Measurements from ENCODE around the gene UCN.
A peak's percentile ranks its signal among the peaks of the same experiment; 100 is the strongest.

DNA sequence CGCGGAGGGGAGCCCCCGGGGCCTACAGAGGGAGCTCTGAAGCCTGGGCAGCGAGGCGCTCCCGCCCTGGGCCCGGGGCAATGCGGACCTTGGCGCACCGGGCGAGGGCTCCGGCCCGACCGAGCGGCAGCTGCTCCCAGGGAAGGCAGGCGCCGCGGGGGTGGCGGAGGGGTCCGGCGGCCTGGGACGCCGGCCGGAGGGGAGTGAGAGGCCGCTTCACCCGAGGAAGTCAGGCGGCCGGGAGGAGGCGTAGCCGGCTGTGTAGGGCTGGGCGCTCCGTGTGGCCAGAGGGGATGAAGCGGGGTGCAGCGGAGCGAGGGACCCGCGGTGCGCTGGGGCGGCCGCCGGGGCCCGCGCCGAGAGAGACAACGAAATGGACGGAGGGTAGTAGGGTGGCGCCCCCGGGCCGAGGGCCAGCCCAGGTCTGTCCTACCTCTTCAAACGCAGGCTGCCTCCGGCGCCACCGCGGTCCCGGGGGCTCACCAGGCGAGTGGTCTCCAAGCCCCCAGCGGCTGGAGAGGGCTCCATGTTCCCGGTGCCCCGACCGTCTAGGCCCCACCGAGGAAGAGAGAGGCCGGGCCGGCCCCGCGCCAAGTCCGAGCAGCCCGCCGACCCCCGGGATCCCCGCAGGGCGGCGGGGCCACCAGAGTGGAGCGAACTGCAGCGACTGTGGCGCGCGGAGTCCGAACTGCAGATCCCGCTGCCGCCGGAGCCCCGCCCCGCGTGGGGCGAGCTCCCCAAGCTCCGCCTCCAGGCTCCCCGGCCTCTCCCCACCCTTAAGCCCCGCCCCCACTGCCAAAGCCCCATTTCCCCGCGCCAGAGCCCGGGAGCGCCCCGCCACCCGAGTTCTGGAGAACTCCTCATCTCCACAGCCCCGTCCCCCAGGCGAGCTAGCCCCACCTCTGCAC, 45.6 kb downstream of the UCN start, which contains the start of gene SLC30A3:
- TF ChIP-seq, protein P1, sequence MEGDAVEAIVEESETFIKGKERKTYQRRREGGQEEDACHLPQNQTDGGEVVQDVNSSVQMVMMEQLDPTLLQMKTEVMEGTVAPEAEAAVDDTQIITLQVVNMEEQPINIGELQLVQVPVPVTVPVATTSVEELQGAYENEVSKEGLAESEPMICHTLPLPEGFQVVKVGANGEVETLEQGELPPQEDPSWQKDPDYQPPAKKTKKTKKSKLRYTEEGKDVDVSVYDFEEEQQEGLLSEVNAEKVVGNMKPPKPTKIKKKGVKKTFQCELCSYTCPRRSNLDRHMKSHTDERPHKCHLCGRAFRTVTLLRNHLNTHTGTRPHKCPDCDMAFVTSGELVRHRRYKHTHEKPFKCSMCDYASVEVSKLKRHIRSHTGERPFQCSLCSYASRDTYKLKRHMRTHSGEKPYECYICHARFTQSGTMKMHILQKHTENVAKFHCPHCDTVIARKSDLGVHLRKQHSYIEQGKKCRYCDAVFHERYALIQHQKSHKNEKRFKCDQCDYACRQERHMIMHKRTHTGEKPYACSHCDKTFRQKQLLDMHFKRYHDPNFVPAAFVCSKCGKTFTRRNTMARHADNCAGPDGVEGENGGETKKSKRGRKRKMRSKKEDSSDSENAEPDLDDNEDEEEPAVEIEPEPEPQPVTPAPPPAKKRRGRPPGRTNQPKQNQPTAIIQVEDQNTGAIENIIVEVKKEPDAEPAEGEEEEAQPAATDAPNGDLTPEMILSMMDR (conservative IDR thresholded peaks at IDR 0.05 in 1 of 2, IDR thresholded peaks at IDR 0.05 in 1 of 2; ENCODE audit: low read depth in 1 of 2, low read length in 2 of 2): no peak
- TF ChIP-seq EZH2 (IDR thresholded peaks at IDR 0.05; ENCODE audit: low read length, missing control alignments): peak; percentile 35
